Prostate gland (tissue), 2 donors: ENCODE results near the gene PHETA1. TPM values are rescaled to one million over a fixed set of nuclear protein-coding genes. Genes with fewer than 3 reads are reported as not detected.

Source experiments
- DNase-seq: peaks from one replicate; pipeline ENCODE4 v3.0.0-alpha.2; 2019; ENCODE audit warnings: low spot score
- H3K27ac ChIP-seq, 2 donors: fragments of 200-600 bp; sonication (generic); 2 replicates each; pipeline ENCODE4 v1.5.1; 2017 to 2019
- H3K27me3 ChIP-seq: fragments of 200-600 bp; sonication (generic); replicated peaks from 2 replicates; pipeline ENCODE4 v1.5.1; 2019; ENCODE audit not compliant: insufficient read depth
- H3K36me3 ChIP-seq, 2 donors: fragments of 200-600 bp; sonication (generic); 1 replicate in 1 of 2; 2 replicates in 1 of 2; pipeline versions ENCODE4 v1.5.1 to v1.8.1; 2017 to 2019
- H3K4me1 ChIP-seq: fragments of 200-600 bp; sonication (generic); replicated peaks from 2 replicates; pipeline ENCODE4 v1.5.1; 2019
- H3K4me3 ChIP-seq, 2 donors: fragments of 200-600 bp; sonication (generic); 2 replicates each; pipeline ENCODE4 v1.5.1; 2017 to 2019
- H3K9me3 ChIP-seq: fragments of 200-600 bp; sonication (generic); 2 replicates; pipeline ENCODE4 v1.5.1; 2017
- POLR2A ChIP-seq: fragments of 450-650 bp; IDR thresholded peaks from one replicate; pipeline ENCODE4 v1.6.1; 2016; ENCODE audit warnings: antibody characterized with exemption, mild to moderate bottlenecking
- POLR2AphosphoS5 ChIP-seq: sonication (generic); formaldehyde crosslinking; IDR thresholded peaks from one replicate; pipeline ENCODE4 v1.6.1; 2017; ENCODE audit warnings: antibody characterized with exemption
- WGBS: methylation state at CpG from one replicate; pipeline ENCODE4 v1.1.5; 2018; 5-methylcytosine and 5-hydroxymethylcytosine counted together
- intact Hi-C: fragments of 100-400 bp; cut with DNase I; formaldehyde crosslinking; loops from one replicate; pipeline ENCODE4 v1.14.2; 2022
- total RNA-seq, 2 donors: library from RNA; depleted of rRNA; stranded (reverse); fragments of >200 nt; gene quantifications; one replicate each; pipeline ENCODE4 v1.1.0, GENCODE V29; 2016
- TF ChIP-seq, protein P1 (sequence below), 4 experiments: fragments of 200-600 bp in 2 of 4; fragments of 450-650 bp in 2 of 4; sonication (generic) in 2 of 4; IDR thresholded peaks; 1 replicate in 3 of 4; 2 replicates in 1 of 4; pipeline ENCODE4 v1.5.1; 2016 to 2019; ENCODE audit warnings: antibody characterized with exemption in 4 of 4, mild to moderate bottlenecking in 2 of 4, moderate library complexity in 2 of 4

Gene PHETA1
- total RNA-seq, 2 donors from 2014 or later: 11.5 to 29.9 TPM

- TF ChIP-seq POLR2A (no peak), POLR2AphosphoS5 (no peak)
- TF ChIP-seq, protein P1, sequence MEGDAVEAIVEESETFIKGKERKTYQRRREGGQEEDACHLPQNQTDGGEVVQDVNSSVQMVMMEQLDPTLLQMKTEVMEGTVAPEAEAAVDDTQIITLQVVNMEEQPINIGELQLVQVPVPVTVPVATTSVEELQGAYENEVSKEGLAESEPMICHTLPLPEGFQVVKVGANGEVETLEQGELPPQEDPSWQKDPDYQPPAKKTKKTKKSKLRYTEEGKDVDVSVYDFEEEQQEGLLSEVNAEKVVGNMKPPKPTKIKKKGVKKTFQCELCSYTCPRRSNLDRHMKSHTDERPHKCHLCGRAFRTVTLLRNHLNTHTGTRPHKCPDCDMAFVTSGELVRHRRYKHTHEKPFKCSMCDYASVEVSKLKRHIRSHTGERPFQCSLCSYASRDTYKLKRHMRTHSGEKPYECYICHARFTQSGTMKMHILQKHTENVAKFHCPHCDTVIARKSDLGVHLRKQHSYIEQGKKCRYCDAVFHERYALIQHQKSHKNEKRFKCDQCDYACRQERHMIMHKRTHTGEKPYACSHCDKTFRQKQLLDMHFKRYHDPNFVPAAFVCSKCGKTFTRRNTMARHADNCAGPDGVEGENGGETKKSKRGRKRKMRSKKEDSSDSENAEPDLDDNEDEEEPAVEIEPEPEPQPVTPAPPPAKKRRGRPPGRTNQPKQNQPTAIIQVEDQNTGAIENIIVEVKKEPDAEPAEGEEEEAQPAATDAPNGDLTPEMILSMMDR (IDR thresholded peaks at IDR 0.05): no peak
- Histone ChIP-seq H3K9me3 (no peaks in the 10 kb centered on the region), H3K27me3 (no peaks in the 10 kb centered on the region), H3K36me3 (no peaks in the 10 kb centered on the region), H3K27ac (no peak overlapping the region), H3K4me1 (no peaks in the 10 kb centered on the region), H3K4me3 (no peak overlapping the region)
- intact Hi-C loops: no loop called here
- 93% methylated on average over 67 of the region's 67 CpGs for WGBS
- no peak for DNase-seq
Observed at GRCh38 chr12:111320258-111321050, 48.4 kb downstream of the PHETA1 start.

- H3K9me3 ChIP-seq: no peaks in the 10 kb centered on the region
- H3K4me1 ChIP-seq: no peaks in the 10 kb centered on the region
Observed at GRCh38 chr12:111319600-111320257, 49.2 kb downstream of the PHETA1 start.

DNA sequence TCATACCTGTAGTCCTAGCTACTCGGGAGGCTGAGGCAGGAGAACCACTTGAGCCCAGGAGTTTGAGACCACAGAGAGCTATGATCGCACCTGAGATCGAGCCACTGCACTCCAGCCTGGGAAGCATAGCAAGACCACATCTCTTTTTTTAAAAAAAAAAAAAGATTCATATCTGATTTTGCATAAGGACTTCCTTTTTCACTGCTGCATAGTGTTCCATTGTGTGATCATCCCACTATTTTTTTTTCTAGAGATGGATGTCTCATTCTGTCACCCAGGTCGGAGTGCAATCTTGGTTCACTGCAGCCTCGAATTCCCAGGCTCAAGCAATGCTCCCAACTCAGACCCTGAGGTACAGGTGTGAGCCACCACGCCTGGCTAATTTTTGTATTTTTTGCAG lies 50.4 kb downstream of the PHETA1 start:
- Histone ChIP-seq H3K9me3 (no peaks in the 10 kb centered on the region), H3K4me3 (no peak overlapping the region), H3K36me3 (no peaks in the 10 kb centered on the region), H3K4me1 (no peaks in the 10 kb centered on the region), H3K27ac (no peak overlapping the region), H3K27me3 (no peaks in the 10 kb centered on the region)
- WGBS: 96% methylated on average over 6 of the region's 6 CpGs
- DNase-seq: no peak
- no peak for TF ChIP-seq POLR2A
- TF ChIP-seq POLR2AphosphoS5: no peak
- TF ChIP-seq, protein P1 (IDR thresholded peaks at IDR 0.05): no peak
- intact Hi-C loops: no loop called here

More at GRCh38 chr12:111319600-111320257, 49.2 kb downstream of the PHETA1 start:
- intact Hi-C loops: no loop called here
- Histone ChIP-seq H3K4me3 (no peak overlapping the region), H3K27me3 (no peaks in the 10 kb centered on the region), H3K36me3 (no peaks in the 10 kb centered on the region), H3K27ac (no peak overlapping the region)
- no peak for DNase-seq
- TF ChIP-seq POLR2A: no peak
- no peak for TF ChIP-seq POLR2AphosphoS5
- TF ChIP-seq, protein P1 (IDR thresholded peaks at IDR 0.05): no peak
- WGBS: 90% methylated on average over 30 of the region's 32 CpGs

- intact Hi-C loops: no loop called here
- Histone ChIP-seq H3K9me3 (no peaks in the 10 kb centered on the region), H3K36me3 (no peaks in the 10 kb centered on the region), H3K27ac (no peak overlapping the region), H3K4me3 (no peak overlapping the region), H3K27me3 (no peaks in the 10 kb centered on the region), H3K4me1 (no peaks in the 10 kb centered on the region)
- no peak for TF ChIP-seq POLR2A
- TF ChIP-seq POLR2AphosphoS5: no peak
- TF ChIP-seq, protein P1 (IDR thresholded peaks at IDR 0.05): no peak
- 88% methylated on average over 5 of the region's 5 CpGs for WGBS
- DNase-seq: no peak
Observed at GRCh38 chr12:111316671-111317070, 52.2 kb downstream of the PHETA1 start.
